ENCODE data around the gene PIK3C2A.
"Not testable (repeated sequence)": the region's sequence is repeated elsewhere in the genome, so short reads cannot be mapped to it uniquely, and the experiment has no call there.

PIK3C2A gene

GRCh38 chr11:17207317-17208256 is at the start of gene PIK3C2A:
Gene PIK3C2A (minus strand): TSS chr11:17207986. CDS start chr11:17169741, 38,245 bp downstream.
- H3K9ac ChIP-seq (ENCODE audit: low read depth, low read length) = peak within 1 kb of the TSS; percentile 93
- no peaks in the 10 kb centered on the region for H3K4me1 ChIP-seq (ENCODE audit: insufficient read depth, low read length)
- H3K9me3 ChIP-seq (ENCODE audit: control insufficient read depth, insufficient read depth, low read length) = no peaks in the 10 kb centered on the region
- no peaks in the 10 kb centered on the region for H3K36me3 ChIP-seq (ENCODE audit: insufficient read depth, low read length)

GRCh38 chr11:17257196-17257595 is 49.4 kb upstream of the PIK3C2A start:
- Histone ChIP-seq H3K9me3 (ENCODE audit: control insufficient read depth, insufficient read depth, low read length) (no peaks in the 10 kb centered on the region), H3K4me1 (ENCODE audit: insufficient read depth, low read length) (no peaks in the 10 kb centered on the region), H3K9ac (ENCODE audit: low read depth, low read length) (no peak overlapping the region), H3K36me3 (ENCODE audit: insufficient read depth, low read length) (no peaks in the 10 kb centered on the region)

- H3K36me3 ChIP-seq (ENCODE audit: insufficient read depth, low read length) = no peaks in the 10 kb centered on the region
- H3K9ac ChIP-seq (ENCODE audit: low read depth, low read length) = no peak overlapping the region
- H3K4me1 ChIP-seq (ENCODE audit: insufficient read depth, low read length) = no peaks in the 10 kb centered on the region
- H3K9me3 ChIP-seq (ENCODE audit: control insufficient read depth, insufficient read depth, low read length) = no peaks in the 10 kb centered on the region
Measured at GRCh38 chr11:17256512-17256911, 48.7 kb upstream of the PIK3C2A start.

GRCh38 chr11:17252704-17253103 is 44.9 kb upstream of the PIK3C2A start:
- H3K4me1 ChIP-seq (ENCODE audit: insufficient read depth, low read length) = no peaks in the 10 kb centered on the region

GRCh38 chr11:17250561-17251350 is 43.0 kb upstream of the PIK3C2A start:
- no peaks in the 10 kb centered on the region for H3K36me3 ChIP-seq (ENCODE audit: insufficient read depth, low read length)

More at GRCh38 chr11:17252704-17253103, 44.9 kb upstream of the PIK3C2A start:
- Histone ChIP-seq H3K9ac (ENCODE audit: low read depth, low read length) (no peak overlapping the region), H3K36me3 (ENCODE audit: insufficient read depth, low read length) (no peaks in the 10 kb centered on the region), H3K9me3 (ENCODE audit: control insufficient read depth, insufficient read depth, low read length) (no peaks in the 10 kb centered on the region)

GRCh38 chr11:17244046-17244445 is 36.3 kb upstream of the PIK3C2A start:
- Histone ChIP-seq H3K4me1 (ENCODE audit: insufficient read depth, low read length) (no peaks in the 10 kb centered on the region), H3K9ac (ENCODE audit: low read depth, low read length) (no peak overlapping the region), H3K9me3 (ENCODE audit: control insufficient read depth, insufficient read depth, low read length) (no peaks in the 10 kb centered on the region), H3K36me3 (ENCODE audit: insufficient read depth, low read length) (no peaks in the 10 kb centered on the region)

More at GRCh38 chr11:17250561-17251350, 43.0 kb upstream of the PIK3C2A start:
- H3K9ac ChIP-seq (ENCODE audit: low read depth, low read length) = no peak overlapping the region
- H3K4me1 ChIP-seq (ENCODE audit: insufficient read depth, low read length) = no peaks in the 10 kb centered on the region
- no peaks in the 10 kb centered on the region for H3K9me3 ChIP-seq (ENCODE audit: control insufficient read depth, insufficient read depth, low read length)

- H3K36me3 ChIP-seq (ENCODE audit: insufficient read depth, low read length); H3K9ac ChIP-seq (ENCODE audit: low read depth, low read length); H3K9me3 ChIP-seq (ENCODE audit: control insufficient read depth, insufficient read depth, low read length); H3K4me1 ChIP-seq (ENCODE audit: insufficient read depth, low read length): not testable (repeated sequence)
Measured at GRCh38 chr11:17242954-17243353, 35.2 kb upstream of the PIK3C2A start.

GRCh38 chr11:17240780-17241179 is 33.0 kb upstream of the PIK3C2A start:
- Histone ChIP-seq H3K9me3 (ENCODE audit: control insufficient read depth, insufficient read depth, low read length) (no peaks in the 10 kb centered on the region), H3K9ac (ENCODE audit: low read depth, low read length) (no peak overlapping the region), H3K36me3 (ENCODE audit: insufficient read depth, low read length) (no peaks in the 10 kb centered on the region), H3K4me1 (ENCODE audit: insufficient read depth, low read length) (no peaks in the 10 kb centered on the region)

GRCh38 chr11:17239927-17240326 is 32.1 kb upstream of the PIK3C2A start:
- not testable (repeated sequence) for H3K4me1 ChIP-seq (ENCODE audit: insufficient read depth, low read length); H3K9ac ChIP-seq (ENCODE audit: low read depth, low read length); H3K9me3 ChIP-seq (ENCODE audit: control insufficient read depth, insufficient read depth, low read length); H3K36me3 ChIP-seq (ENCODE audit: insufficient read depth, low read length)

- Histone ChIP-seq H3K9ac (ENCODE audit: low read depth, low read length) (no peak overlapping the region), H3K4me1 (ENCODE audit: insufficient read depth, low read length) (no peaks in the 10 kb centered on the region), H3K9me3 (ENCODE audit: control insufficient read depth, insufficient read depth, low read length) (no peaks in the 10 kb centered on the region; the same call in 1 of the 2 replicates), H3K36me3 (ENCODE audit: insufficient read depth, low read length) (no peaks in the 10 kb centered on the region)
Measured at GRCh38 chr11:17238377-17238776, 30.6 kb upstream of the PIK3C2A start.

- no peaks in the 10 kb centered on the region for H3K36me3 ChIP-seq (ENCODE audit: insufficient read depth, low read length)
- H3K4me1 ChIP-seq (ENCODE audit: insufficient read depth, low read length) = no peaks in the 10 kb centered on the region
- H3K9me3 ChIP-seq (ENCODE audit: control insufficient read depth, insufficient read depth, low read length) = no peaks in the 10 kb centered on the region; the same call in 1 of the 2 replicates
- H3K9ac ChIP-seq (ENCODE audit: low read depth, low read length) = no peak overlapping the region
Measured at GRCh38 chr11:17233101-17233500, 25.3 kb upstream of the PIK3C2A start.

GRCh38 chr11:17230867-17231851 is 23.4 kb upstream of the PIK3C2A start:
- no peaks in the 10 kb centered on the region for H3K36me3 ChIP-seq (ENCODE audit: insufficient read depth, low read length)
- H3K9me3 ChIP-seq (ENCODE audit: control insufficient read depth, insufficient read depth, low read length) = no peaks in the 10 kb centered on the region; the same call in 1 of the 2 replicates
- no peak overlapping the region for H3K9ac ChIP-seq (ENCODE audit: low read depth, low read length)
- H3K4me1 ChIP-seq (ENCODE audit: insufficient read depth, low read length) = no peaks in the 10 kb centered on the region

GRCh38 chr11:17229481-17230152 is 21.8 kb upstream of the PIK3C2A start:
- H3K4me1 ChIP-seq (ENCODE audit: insufficient read depth, low read length) = no peaks in the 10 kb centered on the region
- no peak overlapping the region for H3K9ac ChIP-seq (ENCODE audit: low read depth, low read length)
- no peaks in the 10 kb centered on the region for H3K9me3 ChIP-seq (ENCODE audit: control insufficient read depth, insufficient read depth, low read length)
- no peaks in the 10 kb centered on the region for H3K36me3 ChIP-seq (ENCODE audit: insufficient read depth, low read length)

All from ES-I3 (cell line).